DOHH2 (cell line): Measurements from ENCODE around the gene ESYT3.

Source experiments
- H3F3A ChIP-seq: fragments of 200-600 bp; sonication (generic), shearing (Covaris generic); 2 replicates; pipeline ENCODE4 v1.6.0; 2016; ENCODE audit warnings: antibody characterized with exemption, mild to moderate bottlenecking; ENCODE audit not compliant: control insufficient read depth, insufficient read depth
- H3K27ac ChIP-seq: fragments of 200-600 bp; sonication (generic); 2 replicates; pipeline ENCODE4 v1.5.1; 2014; ENCODE audit warnings: low read depth, mild to moderate bottlenecking, low read length, moderate library complexity
- H3K27me3 ChIP-seq: fragments of 200-600 bp; sonication (generic); 2 replicates; pipeline ENCODE4 v1.6.1; 2014; ENCODE audit warnings: mild to moderate bottlenecking, low read length, mixed read lengths; ENCODE audit not compliant: control insufficient read depth
- H3K36me3 ChIP-seq: fragments of 200-600 bp; sonication (generic); 2 replicates; pipeline ENCODE4 v1.6.1; 2014; ENCODE audit warnings: mild to moderate bottlenecking, low read length, moderate library complexity, mixed read lengths; ENCODE audit not compliant: control insufficient read depth
- H3K4me1 ChIP-seq: fragments of 200-600 bp; sonication (generic); 2 replicates; pipeline ENCODE4 v1.6.1; 2014; ENCODE audit warnings: mild to moderate bottlenecking, low read length, mixed read lengths; ENCODE audit not compliant: control insufficient read depth
- H3K4me2 ChIP-seq: fragments of 200-600 bp; sonication (generic); 2 replicates; pipeline ENCODE4 v1.6.0; 2014; ENCODE audit warnings: mild to moderate bottlenecking, low read length, moderate library complexity
- H3K4me3 ChIP-seq: fragments of 200-600 bp; sonication (generic); 2 replicates; pipeline ENCODE4 v1.5.1; 2014; ENCODE audit warnings: mild to moderate bottlenecking, low read length, mixed read lengths
- H3K79me2 ChIP-seq: fragments of 200-600 bp; sonication (generic); 2 replicates; pipeline ENCODE4 v1.6.1; 2014; ENCODE audit warnings: mild to moderate bottlenecking, low read length, mixed read lengths; ENCODE audit not compliant: control insufficient read depth
- H3K9me2 ChIP-seq: fragments of 200-600 bp; sonication (generic); replicated peaks from 2 replicates; pipeline ENCODE4 v1.6.1; 2014; ENCODE audit warnings: mild to moderate bottlenecking, low read length, mixed read lengths; ENCODE audit not compliant: control insufficient read depth
- H3K9me3 ChIP-seq: fragments of 200-600 bp; sonication (generic); 2 replicates; pipeline ENCODE4 v1.6.1; 2014; ENCODE audit warnings: antibody characterized with exemption, low read length, mixed read lengths; ENCODE audit not compliant: control insufficient read depth, insufficient read depth
- H4K20me1 ChIP-seq: fragments of 200-600 bp; sonication (generic); 2 replicates; pipeline ENCODE4 v1.6.0; 2014; ENCODE audit warnings: low read depth, mild to moderate bottlenecking, antibody characterized with exemption, low read length, moderate library complexity; ENCODE audit not compliant: control insufficient read depth, insufficient read depth
- EZH2phosphoT487 ChIP-seq: fragments of 200-600 bp; sonication (generic); IDR thresholded peaks from 2 replicates; pipeline ENCODE4 v1.6.1; 2017; ENCODE audit warnings: borderline replicate concordance, mild to moderate bottlenecking, antibody characterized with exemption, low read length, moderate library complexity, mixed read lengths
- TF ChIP-seq, protein P1 (sequence below): fragments of 200-600 bp; sonication (generic); IDR thresholded peaks from one replicate; pipeline ENCODE4 v1.5.1; 2014; ENCODE audit warnings: antibody characterized with exemption, mild to moderate bottlenecking, low read depth, low read length; ENCODE audit not compliant: poor library complexity, severe bottlenecking

The ESYT3 gene

GRCh38 chr3:138437281-138437680 is 2.9 kb downstream of the ESYT3 start:
- H3K4me3 ChIP-seq = no peak overlapping the region
- no peak overlapping the region for H3K27ac ChIP-seq
- TF ChIP-seq EZH2phosphoT487 = no peak
- TF ChIP-seq, protein P1, sequence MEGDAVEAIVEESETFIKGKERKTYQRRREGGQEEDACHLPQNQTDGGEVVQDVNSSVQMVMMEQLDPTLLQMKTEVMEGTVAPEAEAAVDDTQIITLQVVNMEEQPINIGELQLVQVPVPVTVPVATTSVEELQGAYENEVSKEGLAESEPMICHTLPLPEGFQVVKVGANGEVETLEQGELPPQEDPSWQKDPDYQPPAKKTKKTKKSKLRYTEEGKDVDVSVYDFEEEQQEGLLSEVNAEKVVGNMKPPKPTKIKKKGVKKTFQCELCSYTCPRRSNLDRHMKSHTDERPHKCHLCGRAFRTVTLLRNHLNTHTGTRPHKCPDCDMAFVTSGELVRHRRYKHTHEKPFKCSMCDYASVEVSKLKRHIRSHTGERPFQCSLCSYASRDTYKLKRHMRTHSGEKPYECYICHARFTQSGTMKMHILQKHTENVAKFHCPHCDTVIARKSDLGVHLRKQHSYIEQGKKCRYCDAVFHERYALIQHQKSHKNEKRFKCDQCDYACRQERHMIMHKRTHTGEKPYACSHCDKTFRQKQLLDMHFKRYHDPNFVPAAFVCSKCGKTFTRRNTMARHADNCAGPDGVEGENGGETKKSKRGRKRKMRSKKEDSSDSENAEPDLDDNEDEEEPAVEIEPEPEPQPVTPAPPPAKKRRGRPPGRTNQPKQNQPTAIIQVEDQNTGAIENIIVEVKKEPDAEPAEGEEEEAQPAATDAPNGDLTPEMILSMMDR = no peak
- H3K27me3 ChIP-seq = peaks cover 2% of the 10 kb centered on the region; the same call in 1 of the 2 replicates
- H4K20me1 ChIP-seq = no peaks in the 10 kb centered on the region
- no peaks in the 10 kb centered on the region for H3K36me3 ChIP-seq
- H3K4me1 ChIP-seq = no peaks in the 10 kb centered on the region
- H3K79me2 ChIP-seq = no peaks in the 10 kb centered on the region
- no peaks in the 10 kb centered on the region for H3F3A ChIP-seq
- H3K9me2 ChIP-seq = no peaks in the 10 kb centered on the region
- no peaks in the 10 kb centered on the region for H3K9me3 ChIP-seq
- no peak overlapping the region for H3K4me2 ChIP-seq

DNA sequence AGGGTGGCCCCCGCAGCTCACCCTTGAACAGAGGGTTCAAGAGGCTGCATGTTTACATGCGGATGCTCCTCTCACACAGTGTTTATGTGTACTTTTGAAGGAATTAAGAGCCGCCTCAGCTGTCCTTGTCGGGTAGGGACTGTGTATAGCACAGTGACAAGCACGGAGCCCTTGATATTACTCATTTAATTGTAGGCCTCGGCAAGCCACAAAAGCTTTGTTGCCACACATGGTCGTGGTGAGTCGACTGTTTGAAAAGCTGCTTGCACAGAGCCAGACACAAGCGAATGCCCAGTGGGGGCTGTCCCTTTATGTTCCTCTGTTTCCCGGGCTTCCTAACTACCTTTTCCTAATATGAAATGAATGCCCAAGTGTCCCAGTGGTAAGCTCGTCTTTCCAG is 4.5 kb downstream of the ESYT3 start:
- Histone ChIP-seq H3F3A (no peaks in the 10 kb centered on the region), H3K9me2 (no peaks in the 10 kb centered on the region), H3K27ac (no peak overlapping the region)

DNA sequence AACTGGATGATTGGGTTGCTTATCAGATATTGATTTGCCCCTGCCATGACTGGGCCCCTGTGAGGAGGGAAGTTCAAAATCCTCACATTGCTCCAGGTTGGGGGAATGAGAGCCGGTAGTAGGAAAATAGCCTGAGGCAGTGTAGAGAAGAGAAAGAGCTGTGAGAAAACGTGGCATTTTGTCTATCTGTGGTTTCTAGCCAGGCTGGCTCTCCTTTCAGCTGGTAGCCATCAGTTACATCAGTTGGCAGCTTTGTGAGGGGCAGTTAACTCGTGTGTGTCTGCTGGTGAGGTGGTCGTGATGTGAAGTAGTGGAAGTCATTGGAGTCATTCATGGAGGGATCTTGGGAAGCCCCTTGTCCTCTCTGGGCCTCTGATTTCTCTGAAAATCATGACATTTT is 5.2 kb downstream of the ESYT3 start:
- H3K27ac ChIP-seq = no peak overlapping the region
- H3F3A ChIP-seq = no peaks in the 10 kb centered on the region
- no peak overlapping the region for H3K4me2 ChIP-seq
- H3K4me1 ChIP-seq = no peaks in the 10 kb centered on the region
- no peaks in the 10 kb centered on the region for H3K36me3 ChIP-seq
- no peaks in the 10 kb centered on the region for H3K9me2 ChIP-seq
- no peaks in the 10 kb centered on the region for H4K20me1 ChIP-seq
- no peaks in the 10 kb centered on the region for H3K9me3 ChIP-seq
- H3K27me3 ChIP-seq = no peaks in the 10 kb centered on the region
- TF ChIP-seq, protein P1 = no peak
- TF ChIP-seq EZH2phosphoT487 = no peak
- no peak overlapping the region for H3K4me3 ChIP-seq
- no peaks in the 10 kb centered on the region for H3K79me2 ChIP-seq

More for the DNA sequence above, 4.5 kb downstream of the ESYT3 start:
- Histone ChIP-seq H3K4me2 (no peak overlapping the region), H3K4me3 (no peak overlapping the region), H3K27me3 (no peaks in the 10 kb centered on the region), H4K20me1 (no peaks in the 10 kb centered on the region), H3K79me2 (no peaks in the 10 kb centered on the region), H3K9me3 (no peaks in the 10 kb centered on the region), H3K36me3 (no peaks in the 10 kb centered on the region), H3K4me1 (no peaks in the 10 kb centered on the region)
- TF ChIP-seq EZH2phosphoT487 = no peak
- TF ChIP-seq, protein P1 = no peak
